Frontal cortex (tissue), 4 donors: Measurements from ENCODE around the gene ECI1. TPM values are rescaled to one million over a fixed set of nuclear protein-coding genes. Genes with fewer than 3 reads are reported as not detected.

ENCODE experiments used
- DNase-seq, 2 donors: peaks; one replicate each; pipeline ENCODE4 v3.0.0; 2012; ENCODE audit warnings: low spot score in 2 of 2
- FAIRE-seq: peaks from 2 replicates; lab custom pipeline; 2012; peaks lifted over from hg19 to GRCh38; lab: Jason Lieb, UNC
- small RNA-seq: library from RNA; depleted of rRNA; stranded (forward); fragments of <200 nt; gene quantifications from one replicate; pipeline ENCODE3, GENCODE V24; 2014
- total RNA-seq: library from RNA; depleted of rRNA; stranded (reverse); fragments of >200 nt; gene quantifications from one replicate; pipeline ENCODE4 v1.2.3, GENCODE V29; 2014
- donor health status: control.
- donor health status: control.
- donor health status: control.

Gene ECI1
- total RNA-seq, 1 donor from 2014 or later: 10.2 TPM

- no peak for FAIRE-seq
- no peak for DNase-seq
Measured at GRCh38 chr16:2199621-2200139, 51.7 kb downstream of the ECI1 start.

DNA sequence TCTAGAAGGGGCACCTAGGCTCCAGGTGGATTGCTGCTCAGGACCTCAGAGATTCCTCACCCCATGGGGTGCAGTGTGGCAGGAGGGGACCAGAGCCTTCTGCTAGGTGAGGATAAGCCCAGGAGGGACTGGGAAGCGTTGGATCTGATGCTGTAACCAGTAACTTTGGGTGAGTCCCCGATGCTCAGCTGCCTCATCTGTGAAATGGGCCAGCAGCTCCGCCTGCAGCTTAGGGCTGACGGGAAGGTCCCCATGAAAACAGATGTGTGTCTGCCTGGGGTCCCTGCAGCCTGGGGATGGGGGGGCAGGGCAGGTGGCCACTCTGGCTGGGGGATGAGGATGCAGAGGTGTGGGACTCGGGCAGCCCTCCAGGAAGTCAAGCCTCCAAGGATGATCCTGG is 52.3 kb downstream of the ECI1 start:
- no peak for FAIRE-seq

GRCh38 chr16:2198283-2198682 is 53.1 kb downstream of the ECI1 start:
- FAIRE-seq: no peak
- no peak for DNase-seq

More for the DNA sequence above, 52.3 kb downstream of the ECI1 start:
- DNase-seq: no peak

DNA sequence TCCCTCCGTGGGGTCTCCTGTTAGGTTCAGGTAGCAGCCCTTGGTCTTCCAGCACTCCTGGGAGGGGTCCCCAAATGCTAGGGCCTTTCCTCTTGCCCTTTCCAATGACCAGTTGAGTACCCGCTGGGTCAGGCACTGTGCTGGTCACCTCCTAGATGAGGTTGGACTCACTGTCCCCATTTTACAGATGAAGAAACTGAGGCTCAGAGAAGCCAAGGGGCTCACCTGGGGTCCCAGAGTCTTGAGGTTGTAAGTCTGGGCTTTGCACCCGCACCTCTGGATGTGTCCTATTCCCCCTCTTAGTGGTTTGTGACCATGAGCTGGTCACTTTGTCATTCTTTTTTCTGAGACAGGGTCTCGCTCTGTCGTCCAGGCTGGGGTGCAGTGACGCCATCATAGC is 53.6 kb downstream of the ECI1 start:
- DNase-seq: no peak
- no peak for FAIRE-seq

DNA sequence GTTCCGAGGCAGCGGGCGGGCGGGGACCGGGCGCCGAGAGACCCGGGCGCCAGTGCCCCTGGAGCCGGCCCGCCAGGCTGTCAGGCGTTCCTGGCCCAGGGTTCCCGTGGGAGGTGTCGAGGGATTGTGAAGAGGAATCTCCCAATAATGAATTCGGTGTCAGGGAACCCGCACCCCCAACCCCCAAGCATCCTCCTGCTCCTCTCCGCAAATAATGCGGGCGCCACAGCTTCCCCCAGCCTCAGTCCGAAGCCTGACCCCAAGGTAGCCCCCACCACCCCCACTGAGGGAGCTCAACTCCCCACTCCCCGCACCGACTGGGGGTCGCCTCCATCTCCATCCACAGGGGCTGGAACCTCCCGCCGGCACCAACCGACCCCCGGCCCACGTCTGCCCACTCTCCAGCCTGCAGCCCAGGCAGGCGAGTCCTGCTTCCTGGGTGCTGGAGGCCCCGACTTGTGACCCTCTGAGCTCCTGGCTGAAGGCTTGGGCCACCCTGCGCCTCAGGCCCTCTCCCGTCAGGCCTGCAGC is 54.3 kb downstream of the ECI1 start:
- FAIRE-seq (no peak), DNase-seq (no peak)

GRCh38 chr16:2196162-2196980 is 55.0 kb downstream of the ECI1 start, which contains the start of gene CASKIN1:
Gene CASKIN1, minus strand, starts transcription at chr16:2196605. Its CDS starts 173 bp downstream, at chr16:2196432.
- FAIRE-seq (no peak), DNase-seq (peak; percentile 68 to 76)

DNA sequence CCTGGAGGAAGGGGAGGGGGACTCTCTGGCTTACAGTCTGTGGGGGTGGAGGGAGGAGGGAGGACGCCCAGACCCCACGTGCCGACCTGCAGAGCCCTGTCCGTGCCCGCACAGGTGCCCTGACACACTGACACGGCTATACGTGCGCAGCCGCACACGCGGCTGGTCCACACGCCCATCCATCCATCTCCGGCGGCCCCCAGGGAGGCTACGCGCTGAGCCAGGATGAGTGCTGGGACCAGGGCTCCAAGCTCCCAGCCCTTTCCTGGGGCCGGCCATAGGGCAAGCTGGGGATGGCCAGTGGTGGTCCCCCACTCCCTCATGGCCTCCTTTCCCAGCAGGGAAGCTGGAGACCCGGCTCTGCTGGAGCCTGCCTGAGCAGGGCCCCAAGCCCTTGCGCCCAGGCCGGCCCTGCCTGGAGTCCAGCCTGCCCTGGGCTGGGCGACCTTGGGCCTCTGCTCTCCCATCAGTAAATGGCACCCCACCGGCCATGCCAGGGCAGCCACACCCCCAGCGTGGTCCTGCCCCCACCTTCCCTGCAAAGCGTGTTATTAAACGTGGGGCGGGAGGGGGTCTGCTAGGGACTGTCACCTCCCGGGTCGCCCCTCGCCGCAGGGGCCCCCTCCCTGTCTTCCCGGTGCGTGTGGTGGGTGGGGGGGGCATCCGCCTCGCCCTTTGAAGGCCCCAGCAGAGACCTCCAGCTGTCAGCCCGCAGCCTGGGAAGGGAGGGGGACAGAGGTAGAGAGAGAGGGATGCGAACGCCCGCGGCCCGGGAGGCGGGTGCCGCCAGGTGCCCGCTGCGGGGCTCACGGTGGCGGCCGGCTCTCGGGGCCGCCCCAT is 55.8 kb downstream of the ECI1 start:
- DNase-seq: no peak
- no peak for FAIRE-seq

DNA sequence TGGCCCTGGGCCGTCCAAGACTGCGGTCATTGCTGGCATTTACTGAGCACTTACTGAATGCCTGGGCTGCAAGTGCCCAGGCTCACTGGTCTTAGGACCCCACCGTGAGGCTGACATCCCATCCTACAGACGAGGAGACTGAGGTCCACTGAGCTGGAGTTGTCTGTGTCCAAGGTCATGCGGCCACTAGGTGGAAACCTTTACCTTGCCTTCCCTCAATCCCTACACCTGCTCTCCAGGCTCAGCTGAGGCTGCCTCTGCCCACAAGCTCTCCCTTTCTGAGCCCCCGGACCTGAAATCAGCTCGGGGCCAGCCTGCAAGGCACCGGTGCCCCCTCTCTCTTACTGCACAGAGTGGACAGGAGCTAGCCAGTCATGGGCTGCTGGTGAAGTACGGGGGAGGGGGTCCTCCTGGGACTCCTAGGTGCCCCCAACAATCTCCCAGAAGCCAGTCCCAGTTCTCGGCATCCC is 56.5 kb downstream of the ECI1 start:
- DNase-seq (no peak), FAIRE-seq (no peak)

DNA sequence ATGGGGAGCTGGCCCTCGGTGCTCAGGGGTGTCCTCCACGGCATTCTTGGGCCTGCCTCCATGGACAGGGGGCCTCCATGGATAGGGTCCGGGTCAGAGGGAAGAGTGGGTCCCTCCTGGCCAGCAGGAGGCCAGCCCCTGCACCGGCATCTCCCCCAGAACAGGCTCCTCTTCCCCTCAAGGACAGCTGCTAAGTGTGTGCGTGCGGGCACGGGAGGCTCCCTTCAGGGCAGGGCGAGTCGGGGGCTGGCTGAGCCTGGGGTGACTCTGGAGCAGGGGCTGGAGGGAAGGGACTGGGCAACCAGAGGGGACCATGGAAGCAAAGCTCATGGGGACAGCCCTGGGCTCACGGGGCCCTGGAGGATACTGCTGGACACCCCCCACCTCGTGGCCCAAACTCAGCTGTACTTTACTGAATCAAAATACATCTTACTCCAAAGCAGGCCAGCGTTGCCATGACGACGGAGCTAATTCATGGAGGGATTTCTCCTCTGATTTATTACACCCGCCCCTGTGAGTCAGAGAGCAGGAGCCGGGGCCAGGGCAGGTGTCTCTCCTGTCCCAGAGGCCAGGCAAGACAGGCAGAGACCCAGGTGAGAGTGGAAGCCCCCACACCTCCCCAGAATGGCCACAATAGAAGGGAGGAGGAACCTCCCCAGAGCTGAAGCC is 57.1 kb downstream of the ECI1 start:
- no peak for DNase-seq

GRCh38 chr16:2191446-2191706 is 60.0 kb downstream of the ECI1 start:
- DNase-seq: no peak
- FAIRE-seq: no peak

More for the DNA sequence above, 57.1 kb downstream of the ECI1 start:
- no peak for FAIRE-seq

DNA sequence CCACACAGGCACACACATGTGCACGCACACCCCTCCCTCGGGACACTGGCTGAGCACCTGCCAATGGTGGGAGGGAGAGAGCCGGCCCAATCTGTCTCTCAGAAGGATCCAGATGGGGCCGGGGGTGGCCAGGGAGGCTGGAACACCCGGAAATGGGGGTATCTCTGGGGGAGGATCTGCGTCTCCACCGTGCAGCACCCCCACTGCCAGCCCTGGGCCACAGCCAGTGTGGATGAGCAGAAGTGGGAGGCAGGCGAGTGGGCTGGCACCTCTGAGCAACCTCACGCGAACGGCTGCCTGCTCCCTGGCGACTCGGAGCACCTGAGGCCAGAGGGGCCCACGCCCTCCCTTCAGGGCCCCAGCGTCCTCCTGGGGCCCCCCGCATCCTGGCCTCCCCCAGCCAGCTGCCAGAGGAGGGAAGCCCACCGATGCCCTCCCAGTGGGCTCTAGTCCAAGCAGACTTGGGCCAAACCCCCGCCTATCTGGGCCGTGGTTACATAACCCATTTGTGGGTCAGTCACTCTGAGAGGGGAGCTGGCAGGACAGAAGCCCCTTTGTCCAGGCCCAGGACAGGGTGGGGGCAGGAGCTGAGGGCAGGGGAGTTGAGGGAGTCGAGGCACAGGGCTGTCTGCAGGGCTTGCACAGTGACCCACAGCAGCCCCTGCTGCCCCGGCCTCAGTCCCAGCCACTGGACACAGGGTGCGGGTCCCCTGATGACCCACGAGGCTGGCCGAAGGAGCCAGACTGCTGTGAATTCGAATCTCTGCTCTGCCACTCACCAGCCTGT is 60.5 kb downstream of the ECI1 start:
- DNase-seq (peak; percentile 67 to 71), FAIRE-seq (no peak)

- DNase-seq (no peak), FAIRE-seq (no peak)
Measured at GRCh38 chr16:2190002-2190658, 61.3 kb downstream of the ECI1 start.

Small RNA genes lying within 50 kb of the gene (small RNA-seq; reads per million reads assigned to genes)
- not detected for gene MIR3677
- gene MIR4717: not detected

Other genes starting within 250 kb of the ECI1 start
- gene ZNF598, start 241.8 kb downstream of the ECI1 start, total RNA-seq: 5.7 TPM
- gene NPW, start 231.8 kb downstream of the ECI1 start, total RNA-seq: not detected
- 13.5 TPM for gene NHERF2, start 224.7 kb downstream of the ECI1 start, total RNA-seq
- 33.4 TPM for gene NTHL1, start 203.8 kb downstream of the ECI1 start, total RNA-seq
- 39.5 TPM for gene TSC2, start 203.6 kb downstream of the ECI1 start, total RNA-seq
- 58.3 TPM for gene PKD1, start 115.7 kb downstream of the ECI1 start, total RNA-seq
- 4.1 TPM for gene RAB26, start 103.0 kb downstream of the ECI1 start, total RNA-seq
- 25.7 TPM for gene TRAF7, start 95.8 kb downstream of the ECI1 start, total RNA-seq
- gene CASKIN1, start 55.0 kb downstream of the ECI1 start, total RNA-seq: 15.9 TPM
- gene MLST8, start 46.1 kb downstream of the ECI1 start, total RNA-seq: 6.9 TPM
- 4.5 TPM for gene BRICD5, start 40.7 kb downstream of the ECI1 start, total RNA-seq
- 10.2 TPM for gene PGP, start 36.7 kb downstream of the ECI1 start, total RNA-seq
- 27.3 TPM for gene E4F1, start 28.0 kb downstream of the ECI1 start, total RNA-seq
- 2.4 TPM for gene DNASE1L2, start 15.1 kb downstream of the ECI1 start, total RNA-seq
- gene RNPS1, start 16.5 kb upstream of the ECI1 start, total RNA-seq: 81.1 TPM
- 36.3 TPM for gene ABCA3, start 89.1 kb upstream of the ECI1 start, total RNA-seq
- 12.6 TPM for gene CCNF, start 177.9 kb upstream of the ECI1 start, total RNA-seq
- gene TEDC2, start 208.5 kb upstream of the ECI1 start, total RNA-seq: 7.7 TPM
- 3.3 TPM for gene NTN3, start 219.7 kb upstream of the ECI1 start, total RNA-seq
- gene TBC1D24, start 223.5 kb upstream of the ECI1 start, total RNA-seq: 24.5 TPM